Gastrocnemius medialis (tissue), 4 donors: ENCODE results near the gene NAALAD2. TPM values are rescaled to one million over a fixed set of nuclear protein-coding genes. Genes with fewer than 3 reads are reported as not detected.
A peak's percentile ranks its signal among the peaks of the same experiment; 100 is the strongest.

Experiments
- ATAC-seq, 2 donors: fragments of 150-250 bp; one replicate each; pipeline ENCODE4 v1.9.1; 2016
- DNase-seq, 2 donors: peaks; one replicate each; pipeline ENCODE4 v3.0.0-alpha.2; 2019
- H3K27ac ChIP-seq, 4 donors: fragments of 200-600 bp; sonication (generic); 1 replicate in 1 of 4; 2 replicates in 3 of 4; pipeline ENCODE4 v1.5.1; 2016 to 2018; ENCODE audit warnings: mild to moderate bottlenecking in 2 of 4, moderate library complexity in 1 of 4
- H3K27me3 ChIP-seq, 3 donors: fragments of 200-600 bp; sonication (generic) in 2 of 3; 1 replicate in 1 of 3; 2 replicates in 2 of 3; pipeline versions ENCODE4 v1.5.1 to v1.6.0; 2016 to 2019; ENCODE audit warnings: mild to moderate bottlenecking in 1 of 3, moderate library complexity in 1 of 3
- H3K36me3 ChIP-seq, 2 donors: fragments of 200-600 bp; sonication (generic) in 1 of 2; one replicate each; pipeline ENCODE4 v1.5.1; 2017 to 2018
- H3K4me1 ChIP-seq, 2 donors: fragments of 200-600 bp; sonication (generic) in 1 of 2; one replicate each; pipeline ENCODE4 v1.5.1; 2016 to 2017; ENCODE audit warnings: mild to moderate bottlenecking in 2 of 2
- H3K4me3 ChIP-seq, 4 donors: fragments of 200-600 bp; sonication (generic) in 3 of 4; 1 replicate in 1 of 4; 2 replicates in 3 of 4; pipeline ENCODE4 v1.5.1; 2016 to 2019; ENCODE audit warnings: mild to moderate bottlenecking in 2 of 4
- H3K9me3 ChIP-seq, 3 donors: fragments of 200-600 bp; sonication (generic) in 2 of 3; 1 replicate in 1 of 3; 2 replicates in 2 of 3; pipeline ENCODE4 v1.5.1; 2016 to 2019
- POLR2A ChIP-seq, 2 donors: fragments of 450-650 bp; IDR thresholded peaks; one replicate each; pipeline ENCODE4 v1.6.1; 2017; ENCODE audit warnings: antibody characterized with exemption in 2 of 2, mild to moderate bottlenecking in 2 of 2, moderate library complexity in 2 of 2
- in situ Hi-C, 4 donors: fragments of 200-750 bp; cut with MboI; loops; one replicate each; pipeline versions ENCODE4 v1.15.0 to v1.8.0; 2017; ENCODE audit warnings: low sequenced_read_pairs in 4 of 4
- intact Hi-C: fragments of 100-400 bp; cut with DNase I; formaldehyde crosslinking; loops from one replicate; pipeline ENCODE4 v1.15.1; 2023; ENCODE audit warnings: low total_unique reads
- total RNA-seq, 4 donors: library from RNA; depleted of rRNA; stranded (reverse); fragments of >200 nt; gene quantifications; one replicate each; pipeline versions ENCODE4 v1.1.0 to v1.2.3, GENCODE V29; 2016
- TF ChIP-seq, protein P1 (sequence below), 5 experiments: fragments of 450-650 bp in 3 of 5; fragments of 200-600 bp in 2 of 5; sonication (generic) in 2 of 5; IDR thresholded peaks in 4 of 5; conservative IDR thresholded peaks in 1 of 5; 1 replicate in 4 of 5; 2 replicates in 1 of 5; pipeline ENCODE4 v1.5.1; 2016 to 2019; ENCODE audit warnings: antibody characterized with exemption in 5 of 5, mild to moderate bottlenecking in 3 of 5, moderate library complexity in 3 of 5

NAALAD2 gene
- total RNA-seq, 4 donors from 2014 or later, result 0.09 to 0.20 TPM; not detected in 2

DNA sequence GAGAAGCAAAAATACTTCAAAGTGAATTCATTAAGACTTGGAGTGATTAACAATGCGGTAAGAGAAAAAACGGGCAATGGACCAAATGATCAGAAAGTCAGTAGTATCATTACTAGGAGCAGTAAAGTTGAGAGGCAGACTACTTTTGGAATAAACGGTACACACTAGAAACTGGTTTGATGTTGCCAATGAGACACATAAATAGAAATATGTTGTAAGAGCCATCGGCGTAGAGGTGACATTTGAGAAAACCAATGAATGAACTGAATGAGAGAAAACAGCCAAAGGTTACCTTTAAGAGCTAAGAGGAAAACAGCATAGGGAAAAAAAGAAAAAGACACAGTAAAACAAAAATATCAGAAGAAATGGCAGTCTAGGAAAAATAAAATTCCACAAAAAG is 82.1 kb downstream of the NAALAD2 start:
- TF ChIP-seq POLR2A (IDR thresholded peaks at IDR 0.05), result no peak
- TF ChIP-seq, protein P1, sequence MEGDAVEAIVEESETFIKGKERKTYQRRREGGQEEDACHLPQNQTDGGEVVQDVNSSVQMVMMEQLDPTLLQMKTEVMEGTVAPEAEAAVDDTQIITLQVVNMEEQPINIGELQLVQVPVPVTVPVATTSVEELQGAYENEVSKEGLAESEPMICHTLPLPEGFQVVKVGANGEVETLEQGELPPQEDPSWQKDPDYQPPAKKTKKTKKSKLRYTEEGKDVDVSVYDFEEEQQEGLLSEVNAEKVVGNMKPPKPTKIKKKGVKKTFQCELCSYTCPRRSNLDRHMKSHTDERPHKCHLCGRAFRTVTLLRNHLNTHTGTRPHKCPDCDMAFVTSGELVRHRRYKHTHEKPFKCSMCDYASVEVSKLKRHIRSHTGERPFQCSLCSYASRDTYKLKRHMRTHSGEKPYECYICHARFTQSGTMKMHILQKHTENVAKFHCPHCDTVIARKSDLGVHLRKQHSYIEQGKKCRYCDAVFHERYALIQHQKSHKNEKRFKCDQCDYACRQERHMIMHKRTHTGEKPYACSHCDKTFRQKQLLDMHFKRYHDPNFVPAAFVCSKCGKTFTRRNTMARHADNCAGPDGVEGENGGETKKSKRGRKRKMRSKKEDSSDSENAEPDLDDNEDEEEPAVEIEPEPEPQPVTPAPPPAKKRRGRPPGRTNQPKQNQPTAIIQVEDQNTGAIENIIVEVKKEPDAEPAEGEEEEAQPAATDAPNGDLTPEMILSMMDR (IDR thresholded peaks at IDR 0.05 in 4 of 5, conservative IDR thresholded peaks at IDR 0.05 in 1 of 5), result no peak
- peaks cover 0 to 20% of the 10 kb centered on the region in 2 donors for H3K36me3 ChIP-seq
- in situ Hi-C loops, result no loop called here
- no peaks in the 10 kb centered on the region for H3K27me3 ChIP-seq
- ATAC-seq, result peak; percentile 68 to 70
- H3K9me3 ChIP-seq, result no peaks in the 10 kb centered on the region
- H3K4me1 ChIP-seq, result peaks cover 52 to 56% of the 10 kb centered on the region in 2 donors
- no peak overlapping the region for H3K4me3 ChIP-seq
- DNase-seq, result no peak
- peak overlapping the region; percentile 19 to 51 (median 44) for H3K27ac ChIP-seq
- intact Hi-C loops, result no loop called here

- Histone ChIP-seq H3K27ac (peak overlapping the region in 3 of 4 donors; percentile 22 to 51 (median 41)), H3K4me3 (no peak overlapping the region), H3K4me1 (peaks cover 56 to 61% of the 10 kb centered on the region in 2 donors), H3K36me3 (peaks cover 0 to 13% of the 10 kb centered on the region in 2 donors), H3K9me3 (no peaks in the 10 kb centered on the region), H3K27me3 (no peaks in the 10 kb centered on the region)
- in situ Hi-C loops, result no loop called here
- TF ChIP-seq, protein P1 (IDR thresholded peaks at IDR 0.05 in 4 of 5, conservative IDR thresholded peaks at IDR 0.05 in 1 of 5), result no peak
- no peak for TF ChIP-seq POLR2A (IDR thresholded peaks at IDR 0.05)
- no peak for ATAC-seq
- intact Hi-C loops, result no loop called here
- peak; percentile 4 to 42 for DNase-seq
Observed at GRCh38 chr11:90218606-90219005, 84.1 kb downstream of the NAALAD2 start.

- Histone ChIP-seq H3K4me3 (no peak overlapping the region), H3K36me3 (peaks cover 0 to 5% of the 10 kb centered on the region in 2 donors), H3K27me3 (no peaks in the 10 kb centered on the region), H3K9me3 (no peaks in the 10 kb centered on the region), H3K27ac (peak overlapping the region in 2 of 4 donors; percentile 16 to 22), H3K4me1 (peaks cover 63 to 67% of the 10 kb centered on the region in 2 donors)
- in situ Hi-C loops, result no loop called here
- no peak for TF ChIP-seq POLR2A (IDR thresholded peaks at IDR 0.05)
- TF ChIP-seq, protein P1 (IDR thresholded peaks at IDR 0.05 in 4 of 5, conservative IDR thresholded peaks at IDR 0.05 in 1 of 5), result no peak
- DNase-seq (no peak), ATAC-seq (no peak)
- intact Hi-C loops, result no loop called here
Observed at GRCh38 chr11:90219438-90219837, 85.0 kb downstream of the NAALAD2 start.

DNA sequence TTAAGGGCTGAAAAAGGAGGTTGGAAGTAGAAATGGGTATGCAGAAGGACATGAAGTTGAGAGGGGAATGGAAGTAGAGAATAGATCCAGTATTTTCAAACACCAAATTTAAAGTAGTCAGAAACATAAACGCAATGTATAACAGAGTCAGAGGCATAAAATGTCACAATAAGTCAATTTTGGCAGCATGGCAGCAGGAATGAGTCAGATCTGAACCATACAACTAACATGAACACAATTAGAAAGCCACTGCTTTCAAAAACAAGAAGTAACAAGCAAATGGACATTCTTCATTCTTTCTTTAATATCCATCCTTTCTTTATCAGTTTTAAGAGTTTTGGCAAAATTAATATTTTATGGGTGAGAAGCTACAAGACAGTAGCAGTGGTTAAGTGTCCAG is 85.9 kb downstream of the NAALAD2 start:
- Histone ChIP-seq H3K4me3 (peak overlapping the region in 3 of 4 donors; percentile 81 to 94 (median 87)), H3K4me1 (peaks cover 68 to 71% of the 10 kb centered on the region in 2 donors), H3K27me3 (no peaks in the 10 kb centered on the region), H3K9me3 (no peaks in the 10 kb centered on the region), H3K27ac (peak overlapping the region in 3 of 4 donors; percentile 18 to 94 (median 22)), H3K36me3 (no peaks in the 10 kb centered on the region)
- in situ Hi-C loops, result no loop called here
- ATAC-seq, result no peak
- intact Hi-C loops, result no loop called here
- TF ChIP-seq POLR2A (IDR thresholded peaks at IDR 0.05), result no peak
- TF ChIP-seq, protein P1 (IDR thresholded peaks at IDR 0.05 in 4 of 5, conservative IDR thresholded peaks at IDR 0.05 in 1 of 5), result no peak
- no peak for DNase-seq
